HG03066 (cell line): Measurements from ENCODE around the gene SEMA5B.

Experiments
- ATAC-seq: cut with Tn5 transposase; IDR thresholded peaks from one replicate; pipeline ENCODE4 v1.9.1; 2021; ENCODE audit warnings: low read depth; ENCODE audit not compliant: unreplicated experiment

The SEMA5B gene

DNA sequence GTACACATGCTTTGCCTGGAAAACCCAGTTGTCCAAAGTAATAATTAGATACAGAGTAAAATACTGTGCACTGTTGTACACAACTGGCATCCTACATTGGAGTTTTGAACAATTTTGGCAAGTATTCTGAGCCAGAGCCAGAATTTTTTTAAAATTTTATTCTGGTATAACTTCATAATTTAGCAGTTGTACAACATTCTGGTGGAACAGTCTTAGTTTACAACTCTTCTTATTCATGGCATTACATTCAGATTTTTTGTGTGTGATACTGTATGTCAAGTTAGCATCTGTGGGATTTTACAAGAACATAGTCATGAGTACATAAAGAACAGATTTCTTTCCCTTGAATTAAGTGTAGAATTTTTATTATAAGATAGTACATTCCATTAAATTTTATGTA, 165.2 kb downstream of the SEMA5B start:
- ATAC-seq: no peak
